Measurements from ENCODE around the gene DYNLL1.

- TF ChIP-seq CTCF (IDR thresholded peaks at IDR 0.05) = no peak
- TF ChIP-seq POLR2AphosphoS5 (IDR thresholded peaks at IDR 0.05) = no peak
- TF ChIP-seq POLR2A (IDR thresholded peaks at IDR 0.05) = no peak
Observed at GRCh38 chr12:120479458-120479857, 16.5 kb upstream of the DYNLL1 start.

Measured in gastroesophageal sphincter (tissue), 3 donors.